Sigmoid colon (tissue), 7 donors: Measurements from ENCODE around the gene TLE2. TPM values are rescaled to one million over a fixed set of nuclear protein-coding genes. Genes with fewer than 3 reads are reported as not detected.
"Not testable (repeated sequence)": the region's sequence is repeated elsewhere in the genome, so short reads cannot be mapped to it uniquely, and the experiment has no call there.

Experiments used
- DNase-seq: peaks from one replicate; pipeline ENCODE4 v3.0.0-alpha.2; 2019
- H3K27ac ChIP-seq, 4 donors: fragments of 200-600 bp; sonication (generic); one replicate each; pipeline ENCODE4 v1.5.1; 2016 to 2019; ENCODE audit warnings: mild to moderate bottlenecking in 1 of 4
- H3K27me3 ChIP-seq, 3 donors: fragments of 200-600 bp; sonication (generic); one replicate each; pipeline ENCODE4 v1.5.1; 2019; ENCODE audit warnings: mild to moderate bottlenecking in 1 of 3
- H3K36me3 ChIP-seq, 4 donors: fragments of 200-600 bp; sonication (generic); one replicate each; pipeline ENCODE4 v1.5.1; 2016 to 2019
- H3K4me1 ChIP-seq, 4 donors: fragments of 200-600 bp; sonication (generic); one replicate each; pipeline ENCODE4 v1.5.1; 2017 to 2019
- H3K4me3 ChIP-seq, 4 donors: fragments of 200-600 bp; sonication (generic); one replicate each; pipeline ENCODE4 v1.5.1; 2017 to 2019; ENCODE audit warnings: mild to moderate bottlenecking in 2 of 4, moderate library complexity in 1 of 4
- H3K9me3 ChIP-seq, 4 donors: fragments of 200-600 bp in 3 of 4; sonication (generic) in 3 of 4; one replicate each; pipeline versions ENCODE4 v1.5.1 to v1.6.1; 2013 to 2019
- CTCF ChIP-seq, 4 experiments: fragments of 450-650 bp in 3 of 4; fragments of 200-600 bp in 1 of 4; IDR thresholded peaks; one replicate each; pipeline ENCODE4 v1.5.1; 2016 to 2019; ENCODE audit warnings: antibody characterized with exemption in 4 of 4, mild to moderate bottlenecking in 3 of 4, moderate library complexity in 2 of 4
- EP300 ChIP-seq, 4 donors: sonication (generic); formaldehyde crosslinking; IDR thresholded peaks; one replicate each; pipeline ENCODE4 v1.6.1; 2017; ENCODE audit warnings: antibody characterized with exemption in 4 of 4
- POLR2A ChIP-seq, 2 donors: fragments of 450-650 bp; IDR thresholded peaks; one replicate each; pipeline ENCODE4 v1.6.1; 2016; ENCODE audit warnings: antibody characterized with exemption in 2 of 2, mild to moderate bottlenecking in 2 of 2, moderate library complexity in 2 of 2
- POLR2AphosphoS5 ChIP-seq, 4 donors: sonication (generic); formaldehyde crosslinking; IDR thresholded peaks; one replicate each; pipeline ENCODE4 v1.6.1; 2017; ENCODE audit warnings: antibody characterized with exemption in 4 of 4
- WGBS, 2 donors: extraction: QIAGEN DNeasy Blood & Tissue Kit; methylation state at CpG; one replicate each; pipeline ENCODE4 v1.1.7; 2013; 5-methylcytosine and 5-hydroxymethylcytosine counted together
- intact Hi-C: fragments of 100-400 bp; cut with DNase I; formaldehyde crosslinking; loops from one replicate; pipeline ENCODE4 v1.15.1; 2023
- polyA plus RNA-seq, 3 donors: library from polyadenylated mRNA; stranded (reverse); fragments of 200-250 nt; gene quantifications; one replicate each; pipeline ENCODE4 v1.2.3, GENCODE V29; 2013
- total RNA-seq, 4 donors: library from RNA; depleted of rRNA; stranded (reverse); fragments of >200 nt; gene quantifications; one replicate each; pipeline ENCODE4 v1.1.0, GENCODE V29; 2016
- donor health status: healthy with polysubstance abuse.
- donor health status: Bipolar disorder and iron deficiency.
- donor health status: healthy.

TLE2 gene
- total and polyA plus RNA-seq, 7 donors, result 10.9 to 66.5 (median 27.8) TPM

DNA sequence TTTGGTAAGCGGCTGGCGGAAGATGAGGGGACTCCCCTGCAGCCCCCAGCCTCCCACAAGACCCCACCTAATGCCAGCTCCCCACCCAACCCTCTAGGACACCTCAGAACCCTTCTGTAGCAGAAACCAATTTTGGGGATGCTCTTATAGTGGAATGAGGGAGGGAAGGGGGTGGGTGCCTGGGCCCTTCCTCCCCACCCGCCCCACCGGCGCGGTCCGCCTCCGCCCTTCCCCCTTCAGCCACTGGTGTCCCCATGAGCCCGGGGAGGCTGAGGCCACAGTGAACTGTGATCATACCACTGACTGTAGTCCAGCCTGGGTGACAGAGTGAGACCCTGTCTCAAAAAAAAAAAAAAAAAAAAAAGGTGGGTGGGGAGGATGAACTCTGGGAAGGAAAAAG is 35.5 kb downstream of the TLE2 start:
- Histone ChIP-seq H3K27ac (no peak overlapping the region), H3K36me3 (peaks cover 0 to 9% (median 0%) of the 10 kb centered on the region in 4 donors), H3K9me3 (no peaks in the 10 kb centered on the region), H3K27me3 (no peaks in the 10 kb centered on the region), H3K4me3 (no peak overlapping the region), H3K4me1 (no peaks in the 10 kb centered on the region)
- intact Hi-C loops, result no loop called here
- WGBS, 2 donors, result 65 to 67% methylated on average over 9 of the region's 9 CpGs
- TF ChIP-seq CTCF (IDR thresholded peaks at IDR 0.05), result no peak
- TF ChIP-seq EP300 (IDR thresholded peaks at IDR 0.05), result no peak
- no peak for TF ChIP-seq POLR2A (IDR thresholded peaks at IDR 0.05)
- no peak for TF ChIP-seq POLR2AphosphoS5 (IDR thresholded peaks at IDR 0.05)
- no peak for DNase-seq

DNA sequence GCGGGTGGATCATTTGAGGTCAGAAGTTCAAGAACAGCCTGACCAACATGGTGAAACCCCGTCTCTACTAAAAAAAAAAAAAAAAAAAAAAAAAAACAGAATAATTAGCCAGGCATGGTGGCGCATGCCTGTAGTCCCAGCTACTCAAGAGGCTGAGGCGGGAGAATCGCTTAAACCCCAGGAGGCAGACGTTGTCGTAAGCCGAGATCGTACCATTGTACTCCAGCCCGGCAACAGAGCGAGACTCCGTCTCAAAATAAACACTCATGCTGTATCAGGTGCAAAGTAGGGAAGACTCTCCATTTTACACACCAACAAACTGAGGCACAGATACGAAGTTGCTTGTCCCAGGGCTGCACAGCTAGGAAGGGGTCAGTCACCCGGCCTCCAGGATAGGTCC is 36.1 kb downstream of the TLE2 start:
- 77 to 82% methylated on average over 14 of the region's 14 CpGs for WGBS, 2 donors
- TF ChIP-seq POLR2AphosphoS5 (IDR thresholded peaks at IDR 0.05) (no peak), POLR2A (IDR thresholded peaks at IDR 0.05) (no peak), CTCF (IDR thresholded peaks at IDR 0.05) (no peak), EP300 (IDR thresholded peaks at IDR 0.05) (no peak)
- intact Hi-C loops, result no loop called here
- Histone ChIP-seq H3K36me3 (peaks cover 0 to 8% (median 0%) of the 10 kb centered on the region in 4 donors), H3K27me3 (no peaks in the 10 kb centered on the region), H3K9me3 (no peaks in the 10 kb centered on the region), H3K4me1 (no peaks in the 10 kb centered on the region), H3K27ac (no peak overlapping the region), H3K4me3 (no peak overlapping the region)
- DNase-seq, result no peak

DNA sequence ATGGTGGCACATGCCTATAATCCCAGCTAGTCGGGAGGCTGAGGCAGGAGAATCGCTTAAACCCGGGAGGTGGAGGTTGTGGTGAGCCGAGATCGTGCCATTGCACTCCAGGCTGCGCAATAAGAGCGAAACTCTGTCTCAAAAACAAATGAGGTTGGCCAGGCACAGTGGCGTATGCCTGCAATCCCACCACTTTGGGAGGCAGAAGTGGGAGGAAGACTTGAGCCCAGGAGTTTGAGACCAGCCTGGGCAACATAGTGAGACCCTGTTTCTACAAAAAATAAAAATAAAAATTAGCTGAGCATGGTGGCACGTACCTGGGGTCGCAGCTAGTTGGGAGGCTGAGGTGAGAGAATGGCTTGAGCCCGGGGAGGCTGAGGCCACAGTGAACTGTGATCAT is 36.7 kb downstream of the TLE2 start:
- H3K36me3 ChIP-seq, H3K4me1 ChIP-seq, intact Hi-C loops, H3K4me3 ChIP-seq, H3K27me3 ChIP-seq, H3K9me3 ChIP-seq, H3K27ac ChIP-seq, DNase-seq: not testable (repeated sequence)
- 90 to 93% methylated on average over 11 of the region's 11 CpGs for WGBS, 2 donors

- intact Hi-C loops, result no loop called here
- Histone ChIP-seq H3K9me3 (no peaks in the 10 kb centered on the region), H3K36me3 (no peaks in the 10 kb centered on the region), H3K4me1 (peaks cover 0 to 3% (median 2%) of the 10 kb centered on the region in 4 donors), H3K27ac (no peak overlapping the region), H3K4me3 (no peak overlapping the region), H3K27me3 (no peaks in the 10 kb centered on the region)
- TF ChIP-seq EP300 (IDR thresholded peaks at IDR 0.05) (no peak), POLR2A (IDR thresholded peaks at IDR 0.05) (no peak), POLR2AphosphoS5 (IDR thresholded peaks at IDR 0.05) (no peak), CTCF (IDR thresholded peaks at IDR 0.05) (no peak)
- DNase-seq, result no peak
- 92 to 94% methylated on average over 15 of the region's 15 CpGs for WGBS, 2 donors
These were observed 39.7 kb downstream of the TLE2 start for GRCh38 chr19:2989236-2989946.

- no peak overlapping the region for H3K27ac ChIP-seq
- H3K27me3 ChIP-seq, result no peaks in the 10 kb centered on the region
- DNase-seq, result no peak
- H3K4me3 ChIP-seq, result no peak overlapping the region
- no peaks in the 10 kb centered on the region for H3K9me3 ChIP-seq
- no peaks in the 10 kb centered on the region for H3K36me3 ChIP-seq
- WGBS, 2 donors, result 92 to 96% methylated on average over 3 of the region's 3 CpGs
- TF ChIP-seq POLR2AphosphoS5 (IDR thresholded peaks at IDR 0.05) (no peak), CTCF (IDR thresholded peaks at IDR 0.05) (no peak), EP300 (IDR thresholded peaks at IDR 0.05) (no peak), POLR2A (IDR thresholded peaks at IDR 0.05) (no peak)
- peaks cover 0 to 11% (median 10%) of the 10 kb centered on the region in 4 donors for H3K4me1 ChIP-seq
- intact Hi-C loops, result no loop called here
These were observed 40.5 kb downstream of the TLE2 start for GRCh38 chr19:2988568-2988967.
